HS-5 (cell line): Measurements from ENCODE around the gene ZMPSTE24.

Experiments
- DNase-seq: peaks from one replicate; pipeline ENCODE4 v3.0.0-alpha.2; 2012; ENCODE audit warnings: low read depth

ZMPSTE24 gene

DNA sequence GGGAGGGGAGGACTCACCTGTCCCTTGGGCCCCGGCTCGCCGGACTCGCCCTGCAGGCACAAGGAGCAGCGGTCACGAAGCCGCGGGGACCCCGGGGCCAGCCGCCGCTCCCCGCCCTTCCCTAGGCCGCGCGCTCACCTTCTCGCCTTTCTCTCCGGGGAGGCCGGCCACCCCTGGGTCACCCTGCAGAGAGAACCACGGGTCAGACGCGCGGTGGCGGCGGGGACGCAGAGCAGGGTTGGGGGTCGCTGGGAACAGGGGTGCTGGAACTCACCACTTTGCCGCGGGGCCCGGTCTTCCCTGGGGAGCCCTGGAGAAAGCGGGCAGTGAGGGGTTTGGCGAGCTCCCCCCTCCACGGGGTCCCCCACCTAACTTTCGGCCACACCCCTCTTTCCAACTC is 45.8 kb downstream of the ZMPSTE24 start:
- DNase-seq = no peak

DNA sequence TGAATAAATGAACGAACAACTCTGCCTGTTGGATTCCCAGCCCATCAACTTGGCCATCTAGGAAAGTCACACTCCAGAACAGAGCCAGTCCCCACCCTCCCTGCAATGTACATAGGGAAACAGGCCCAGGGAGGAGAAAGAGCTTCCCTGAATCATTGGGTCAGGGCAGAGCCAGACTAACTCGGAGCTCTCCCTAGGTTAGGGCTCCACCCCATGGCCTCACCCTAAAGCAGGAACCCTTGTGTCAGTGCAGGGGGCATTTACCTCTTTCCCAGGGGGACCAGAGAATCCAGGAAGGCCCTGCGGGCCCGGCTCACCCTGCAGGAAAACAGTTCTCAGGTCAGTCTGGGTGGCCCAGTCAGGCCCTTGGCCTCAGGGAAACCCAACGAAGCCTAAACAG is 47.4 kb downstream of the ZMPSTE24 start:
- no peak for DNase-seq

DNA sequence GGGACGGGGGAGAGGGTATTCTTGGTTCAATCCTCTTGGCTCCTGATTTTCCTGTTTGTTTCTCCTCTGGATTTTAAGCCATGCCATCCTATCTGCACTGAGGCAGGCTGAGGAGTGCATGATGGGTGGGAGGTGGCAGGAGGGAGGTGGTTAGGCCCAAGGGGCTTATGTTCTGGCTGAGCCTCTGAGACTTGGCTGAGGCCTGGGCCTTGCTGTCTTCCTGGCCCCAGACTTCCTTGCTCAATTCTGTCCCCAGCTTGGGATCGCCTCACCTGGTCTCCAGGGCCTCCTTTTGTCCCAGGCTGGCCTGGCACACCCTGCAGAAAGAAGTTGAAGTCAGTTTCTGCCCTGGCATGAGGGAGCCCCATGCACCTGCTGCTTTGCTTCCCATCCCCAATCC is 47.8 kb downstream of the ZMPSTE24 start:
- no peak for DNase-seq

DNA sequence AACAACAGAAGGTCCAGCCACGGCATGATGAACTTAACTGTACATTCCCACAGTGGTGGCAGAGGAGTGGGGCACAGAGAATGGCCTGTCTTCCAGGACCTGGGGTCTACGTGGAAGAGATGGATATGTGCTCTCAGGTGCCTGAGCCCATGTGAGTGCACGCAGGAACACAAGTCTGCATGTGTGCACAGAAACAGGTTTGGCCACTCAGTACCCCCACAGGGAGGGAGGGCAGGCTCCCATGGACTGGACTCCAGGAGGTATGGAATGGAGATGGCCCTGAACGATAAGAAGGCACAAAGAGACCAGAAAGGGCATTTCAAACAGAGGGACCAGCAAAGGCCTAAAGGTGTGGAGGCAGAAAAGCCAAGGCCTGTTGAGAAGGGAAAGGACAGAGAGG is 48.3 kb downstream of the ZMPSTE24 start:
- DNase-seq = no peak

DNA sequence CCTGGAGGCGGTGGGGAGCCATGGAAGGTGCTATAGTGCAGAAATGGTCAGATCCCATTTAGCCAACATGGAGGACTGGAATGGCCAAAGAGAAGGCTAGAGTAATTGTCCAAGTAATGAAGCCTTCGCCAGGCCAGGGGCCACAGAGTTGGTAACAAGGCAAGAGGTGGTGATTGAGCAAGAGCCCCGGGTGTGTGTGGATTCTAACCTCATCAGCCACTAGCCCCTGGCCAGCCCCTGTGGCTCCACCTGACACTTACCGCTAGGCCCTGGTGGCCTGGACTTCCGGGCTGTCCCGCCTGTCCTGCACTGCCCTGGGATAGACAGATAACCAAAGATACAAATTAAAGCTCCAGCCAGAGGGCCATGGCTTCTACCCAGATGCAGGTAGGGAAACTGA is 49.1 kb downstream of the ZMPSTE24 start:
- no peak for DNase-seq

DNA sequence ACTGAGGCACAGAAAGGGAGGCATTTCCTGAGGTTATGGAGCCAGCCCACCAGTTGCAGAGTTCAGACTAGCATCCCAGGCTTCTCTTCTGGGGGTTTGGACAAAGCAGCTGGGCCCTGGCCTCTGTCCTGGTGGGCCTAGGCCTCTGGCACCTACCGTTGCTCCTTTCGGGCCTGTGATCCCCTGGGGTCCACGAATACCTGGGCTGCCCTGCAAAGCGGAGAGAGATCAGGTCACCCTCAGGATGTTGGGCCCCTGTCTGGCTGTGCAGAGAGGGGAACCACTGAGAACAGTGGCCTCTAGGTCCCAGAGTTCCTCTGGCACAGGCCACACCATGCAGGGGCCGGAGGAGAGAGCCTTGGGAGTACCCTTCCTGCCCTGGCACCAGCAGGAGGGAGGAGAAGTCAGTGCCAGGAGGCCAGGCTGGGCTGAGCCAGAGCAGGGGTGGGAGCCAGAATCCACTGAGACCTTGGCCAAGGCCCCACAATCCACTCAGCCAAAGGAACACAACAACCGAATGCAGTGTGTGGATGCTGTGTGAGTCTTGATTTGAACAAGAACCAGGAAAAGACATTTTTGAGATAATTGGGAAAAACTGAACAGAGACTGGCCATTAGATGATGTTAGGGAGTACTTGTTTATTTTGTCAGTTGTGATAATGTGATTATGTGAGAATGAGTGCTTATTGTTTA is 50.1 kb downstream of the ZMPSTE24 start:
- no peak for DNase-seq

DNA sequence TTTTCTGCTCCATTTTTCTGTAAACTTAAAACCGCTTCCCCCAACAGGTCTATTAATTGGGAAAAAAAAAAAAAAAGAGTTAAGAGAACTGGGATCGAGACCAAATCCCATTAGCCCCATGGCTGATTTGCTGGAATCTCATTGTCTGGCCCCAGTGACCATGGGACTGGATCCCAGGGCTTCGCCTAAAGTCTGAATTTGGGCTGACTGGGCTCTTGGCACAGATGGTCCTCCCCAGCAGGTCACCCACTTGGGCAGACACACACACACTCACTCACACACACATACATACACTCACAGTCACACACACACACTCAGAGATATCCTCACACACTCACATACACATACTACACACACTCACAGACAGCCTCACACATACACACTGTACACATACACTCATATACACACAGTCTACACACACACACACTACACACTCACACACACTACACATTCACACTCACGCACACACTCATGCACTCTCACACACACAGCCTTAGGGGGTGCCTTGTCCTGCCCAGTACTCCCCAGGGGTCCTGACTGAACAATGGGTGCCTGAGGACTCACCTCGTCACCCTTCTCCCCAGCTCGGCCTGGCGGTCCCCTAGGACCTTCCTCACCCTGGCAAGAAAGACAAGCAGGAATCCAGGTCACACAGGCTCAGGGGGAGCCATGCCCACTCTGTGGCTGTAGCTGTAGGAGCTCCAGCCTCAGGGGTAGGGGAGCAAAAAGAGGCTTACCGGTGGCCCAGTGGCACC is 51.5 kb downstream of the ZMPSTE24 start:
- DNase-seq = no peak

DNA sequence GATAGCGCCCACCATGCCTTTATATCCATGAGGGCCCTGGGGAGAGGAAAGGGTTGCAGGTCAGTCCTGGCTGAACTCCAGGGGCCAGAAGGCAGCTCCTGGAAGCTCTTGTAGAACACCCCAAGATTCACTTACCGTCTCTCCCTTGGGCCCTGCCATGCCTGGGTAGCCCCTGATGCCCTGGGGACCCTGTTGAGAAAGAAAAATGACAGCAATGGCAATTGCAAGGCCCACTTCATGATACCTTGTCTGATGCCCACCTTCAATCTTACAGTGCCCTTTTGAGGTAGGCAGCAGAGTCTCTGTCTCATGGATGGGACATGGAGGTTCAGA is 52.1 kb downstream of the ZMPSTE24 start:
- no peak for DNase-seq

DNA sequence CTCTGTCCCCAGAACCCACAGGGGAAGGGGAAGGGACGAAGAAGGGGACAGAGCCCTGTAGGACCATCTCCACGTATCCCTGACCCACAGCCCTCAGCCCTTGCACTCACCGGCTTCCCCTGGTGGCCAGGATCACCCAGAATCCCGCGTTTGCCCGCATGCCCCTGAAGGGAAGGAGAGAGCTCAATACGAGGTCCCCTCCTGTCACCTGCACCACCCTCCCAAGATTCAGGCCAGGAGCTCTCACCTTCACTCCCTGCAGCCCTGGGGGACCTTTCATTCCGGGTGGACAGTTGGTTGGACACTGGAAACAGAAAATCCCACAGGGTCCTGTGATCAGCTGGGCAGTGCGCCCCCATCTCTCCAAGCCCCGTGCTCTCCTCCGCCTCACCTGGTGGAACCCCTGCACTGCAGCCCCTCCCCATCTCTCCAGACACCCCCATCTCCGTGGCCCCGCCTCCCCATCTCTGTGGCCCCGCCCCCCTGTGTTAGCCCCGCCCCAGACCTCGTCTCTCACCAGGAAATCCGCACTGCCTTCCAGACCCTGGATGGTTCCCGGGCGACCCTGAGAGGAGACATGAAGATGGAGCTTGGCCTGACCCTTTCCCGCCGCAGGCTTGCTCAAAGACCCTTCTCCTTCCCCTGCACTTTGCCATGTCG is 53.1 kb downstream of the ZMPSTE24 start:
- DNase-seq = no peak

DNA sequence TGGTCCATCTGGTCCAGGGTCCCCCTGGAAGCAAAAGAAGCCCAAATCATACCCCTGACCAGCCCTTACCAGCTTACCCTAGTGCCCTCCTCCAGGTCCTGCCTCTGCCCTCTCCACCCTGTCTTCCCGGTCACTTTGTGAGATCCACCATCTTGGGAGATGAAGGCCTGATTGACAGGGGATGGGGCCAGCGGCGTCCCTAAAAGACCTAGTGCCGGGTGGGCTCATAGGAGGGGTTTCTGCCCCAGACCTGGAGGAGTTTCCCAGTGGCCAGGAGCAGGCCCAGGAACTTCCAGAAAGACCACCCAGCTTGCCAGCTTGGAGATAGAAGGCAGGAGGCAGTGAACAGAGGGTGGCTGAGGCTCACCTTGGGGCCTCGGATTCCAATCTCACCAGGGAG is 53.7 kb downstream of the ZMPSTE24 start:
- DNase-seq = no peak

DNA sequence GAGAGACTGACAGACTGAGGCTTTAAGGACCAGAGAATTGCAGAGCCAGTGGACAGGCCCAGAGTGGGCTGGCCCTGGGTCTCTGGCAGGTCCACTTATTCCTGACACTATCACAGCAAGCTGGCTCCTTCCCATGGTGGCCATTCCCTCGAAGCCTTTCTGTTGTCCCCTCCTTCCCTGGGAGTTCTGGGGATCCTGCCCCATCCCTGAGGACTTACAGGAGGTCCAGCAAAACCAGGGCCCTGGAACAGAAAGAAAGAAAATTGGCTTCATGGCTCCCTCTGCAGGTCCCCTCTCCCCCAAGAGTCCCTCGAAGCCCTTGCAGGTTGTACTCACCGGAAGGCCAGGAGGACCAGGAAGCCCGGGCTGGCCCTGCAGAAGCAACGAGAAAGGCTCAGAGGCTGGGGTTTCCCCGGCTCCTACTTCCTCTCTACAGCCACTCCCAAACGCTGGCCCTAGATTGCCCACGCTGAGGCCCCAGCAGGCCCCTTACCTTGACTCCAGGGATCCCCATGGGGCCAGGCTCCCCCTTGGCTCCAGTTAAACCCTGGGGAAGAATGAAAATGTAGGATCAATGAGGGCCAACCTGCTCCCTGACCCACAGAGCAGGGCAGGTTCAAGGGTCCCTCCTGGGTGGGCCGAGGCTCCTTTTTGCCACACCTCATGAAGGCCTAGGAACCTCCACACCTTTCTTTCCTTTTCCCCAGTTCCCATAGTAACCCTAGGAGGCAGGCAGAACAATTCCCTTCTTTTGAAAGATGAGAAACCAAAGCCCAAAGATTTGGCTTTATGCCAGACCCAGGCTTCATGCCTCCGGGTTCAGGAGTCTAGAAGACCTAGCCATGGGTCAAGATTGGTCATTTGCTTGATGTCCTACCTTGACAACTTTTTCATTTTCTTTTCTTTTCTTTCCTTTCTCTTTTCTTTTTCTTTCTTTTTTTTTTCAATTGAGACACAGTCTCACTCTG is 54.5 kb downstream of the ZMPSTE24 start:
- DNase-seq = no peak

DNA sequence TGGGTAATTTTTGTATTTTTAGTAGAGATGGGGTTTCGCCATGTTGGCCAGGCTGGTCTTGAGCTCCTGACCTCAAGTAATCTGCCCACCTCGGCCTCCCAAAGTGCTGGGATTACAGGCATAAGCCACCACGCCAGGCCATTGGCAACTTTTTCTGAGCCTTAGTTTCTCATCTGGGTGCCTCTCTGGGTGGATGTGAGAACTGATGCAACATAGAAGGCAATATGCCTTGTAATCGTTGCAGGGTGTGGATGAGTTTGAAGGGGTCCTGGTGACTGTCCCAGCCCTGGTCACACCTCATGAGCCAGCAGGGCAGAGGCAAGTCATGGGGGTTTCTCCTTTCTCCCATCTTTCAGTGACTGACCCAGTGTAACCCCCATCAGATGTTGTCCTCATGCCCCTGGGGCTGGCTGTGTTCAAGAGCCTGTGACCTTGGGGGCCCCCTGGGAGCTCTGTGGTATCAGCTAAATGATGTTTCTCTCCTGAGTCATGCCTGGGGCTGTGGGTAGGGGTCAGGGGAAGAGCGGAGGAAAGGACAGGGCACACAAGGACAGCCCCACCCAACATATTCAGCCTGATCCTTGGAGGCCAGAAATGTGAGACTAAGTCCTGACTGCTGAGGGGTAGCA is 55.4 kb downstream of the ZMPSTE24 start:
- DNase-seq = no peak

DNA sequence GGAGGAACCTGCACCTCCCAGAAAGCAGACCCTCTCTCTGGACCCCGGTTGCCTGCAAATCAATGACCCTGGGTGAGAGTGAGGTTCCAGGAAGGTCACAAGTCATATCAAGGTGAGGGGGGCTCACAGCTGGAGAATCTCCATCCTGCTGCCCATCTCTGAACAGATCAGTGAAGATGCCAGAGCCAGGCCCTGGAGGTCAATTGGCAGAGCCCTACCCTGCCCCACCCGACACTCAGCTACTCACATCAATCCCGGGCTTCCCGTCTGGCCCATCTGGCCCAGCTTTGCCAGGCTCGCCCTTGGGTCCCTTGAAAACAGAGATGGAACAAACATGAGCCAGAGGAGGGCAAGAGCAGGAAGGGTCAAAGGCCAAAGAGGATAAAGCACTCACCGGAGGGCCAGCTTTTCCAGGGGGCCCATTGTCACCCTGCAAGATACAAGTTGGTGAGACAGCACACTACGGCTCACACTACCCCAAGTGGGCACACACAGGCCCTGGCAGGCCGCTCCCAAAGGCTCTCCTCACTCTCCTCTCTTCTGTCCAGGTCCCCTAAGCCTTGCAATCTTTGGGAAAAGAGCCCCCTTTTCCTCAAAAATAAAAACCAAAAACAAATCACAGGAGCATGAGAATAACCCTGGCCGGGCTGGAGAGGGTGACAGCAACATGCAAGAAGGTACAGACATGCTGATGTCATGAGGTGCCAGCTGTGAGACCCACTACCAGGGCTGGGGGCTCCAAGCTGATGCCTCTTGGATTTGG is 56.1 kb downstream of the ZMPSTE24 start:
- no peak for DNase-seq

DNA sequence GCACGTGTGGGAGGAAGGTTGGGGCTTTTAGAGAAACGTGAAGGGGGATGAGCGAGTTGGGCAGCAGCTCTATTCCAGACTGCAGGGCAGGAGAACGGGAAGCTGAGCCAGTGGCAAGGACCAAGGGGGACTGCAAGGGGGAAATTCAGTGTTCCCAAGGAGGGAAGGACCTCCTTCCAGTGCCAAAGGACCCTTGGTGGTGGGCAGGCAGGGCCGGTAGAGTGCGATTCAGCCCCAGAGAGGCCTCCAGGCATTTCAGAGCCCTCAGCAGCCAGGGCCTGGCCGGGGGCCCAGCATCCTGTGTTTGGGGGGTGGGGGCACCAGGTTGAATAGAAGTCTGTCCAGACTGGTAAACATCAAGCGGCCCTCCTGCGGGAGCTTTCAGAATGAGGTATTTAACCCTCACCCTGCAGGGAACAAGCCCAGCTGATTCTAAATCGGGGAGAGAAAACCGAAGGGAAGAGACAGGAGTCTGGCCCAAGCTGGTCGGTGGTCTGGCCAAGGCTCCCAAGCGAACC is 56.7 kb downstream of the ZMPSTE24 start:
- DNase-seq = no peak

DNA sequence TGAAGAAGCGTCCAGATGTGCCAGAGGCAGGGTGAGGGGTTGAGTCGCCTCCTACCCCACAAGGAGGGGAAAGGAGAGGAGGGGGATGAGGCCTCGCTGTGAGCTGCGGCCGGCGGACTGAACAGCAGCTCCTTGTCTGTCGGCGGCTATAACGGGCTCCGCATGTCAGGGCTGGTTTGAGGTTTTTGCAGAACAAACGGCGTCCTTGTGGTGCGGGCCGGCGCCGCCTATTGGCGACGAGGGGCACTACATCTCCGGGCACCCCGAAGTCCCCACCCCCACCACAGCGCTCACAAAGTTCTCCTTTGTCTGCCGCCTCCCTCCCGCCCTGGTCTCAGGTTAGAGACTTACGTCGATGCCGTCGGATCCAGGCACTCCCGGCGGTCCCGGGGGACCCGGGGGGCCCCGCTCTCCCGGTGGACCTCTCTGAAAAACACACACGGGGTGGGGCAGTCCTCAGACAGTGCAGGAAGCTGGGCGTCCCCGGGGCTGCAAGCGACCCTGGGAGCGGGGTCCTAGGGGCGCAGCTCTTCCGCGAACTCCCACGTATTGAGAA is 57.3 kb downstream of the ZMPSTE24 start:
- DNase-seq = no peak

DNA sequence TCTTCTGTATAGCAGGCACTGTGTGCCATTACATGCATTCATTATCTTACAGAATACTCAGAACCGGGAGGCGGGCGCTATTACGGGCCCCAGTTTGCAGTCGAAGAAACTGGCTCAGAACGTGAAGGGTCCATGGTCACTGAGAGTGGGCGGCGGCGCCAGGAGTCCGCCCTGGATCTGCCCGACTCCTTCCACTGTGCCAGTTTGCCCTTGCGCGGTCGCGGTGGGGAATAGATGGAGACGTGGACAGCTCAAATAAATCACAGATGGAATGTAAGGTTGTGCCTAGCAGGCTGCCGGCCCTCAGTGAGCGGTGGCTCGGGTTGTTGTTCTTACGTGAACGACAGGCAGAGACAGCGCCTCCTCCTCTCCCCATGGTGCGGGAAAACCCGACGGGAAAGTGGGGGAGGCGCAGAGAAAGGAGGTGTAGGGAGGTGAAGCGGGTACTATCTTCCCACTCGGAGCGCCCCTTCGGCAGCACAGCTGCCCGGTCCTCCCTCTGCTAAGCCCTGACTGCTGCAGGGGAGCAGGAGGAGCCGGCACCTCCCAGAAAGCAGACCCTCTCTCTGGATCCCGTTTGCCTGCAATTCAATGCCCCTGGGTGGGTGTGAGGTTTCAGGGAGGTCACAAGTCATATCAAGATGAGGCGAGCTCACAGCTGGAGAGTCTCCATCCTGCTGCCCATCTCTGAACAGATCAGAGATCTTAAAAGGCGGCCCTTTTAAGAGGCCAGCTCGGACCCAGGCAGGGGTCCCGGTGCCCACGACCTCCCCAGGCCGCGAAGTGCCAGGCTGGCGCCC is 58.0 kb downstream of the ZMPSTE24 start:
- DNase-seq = no peak

DNA sequence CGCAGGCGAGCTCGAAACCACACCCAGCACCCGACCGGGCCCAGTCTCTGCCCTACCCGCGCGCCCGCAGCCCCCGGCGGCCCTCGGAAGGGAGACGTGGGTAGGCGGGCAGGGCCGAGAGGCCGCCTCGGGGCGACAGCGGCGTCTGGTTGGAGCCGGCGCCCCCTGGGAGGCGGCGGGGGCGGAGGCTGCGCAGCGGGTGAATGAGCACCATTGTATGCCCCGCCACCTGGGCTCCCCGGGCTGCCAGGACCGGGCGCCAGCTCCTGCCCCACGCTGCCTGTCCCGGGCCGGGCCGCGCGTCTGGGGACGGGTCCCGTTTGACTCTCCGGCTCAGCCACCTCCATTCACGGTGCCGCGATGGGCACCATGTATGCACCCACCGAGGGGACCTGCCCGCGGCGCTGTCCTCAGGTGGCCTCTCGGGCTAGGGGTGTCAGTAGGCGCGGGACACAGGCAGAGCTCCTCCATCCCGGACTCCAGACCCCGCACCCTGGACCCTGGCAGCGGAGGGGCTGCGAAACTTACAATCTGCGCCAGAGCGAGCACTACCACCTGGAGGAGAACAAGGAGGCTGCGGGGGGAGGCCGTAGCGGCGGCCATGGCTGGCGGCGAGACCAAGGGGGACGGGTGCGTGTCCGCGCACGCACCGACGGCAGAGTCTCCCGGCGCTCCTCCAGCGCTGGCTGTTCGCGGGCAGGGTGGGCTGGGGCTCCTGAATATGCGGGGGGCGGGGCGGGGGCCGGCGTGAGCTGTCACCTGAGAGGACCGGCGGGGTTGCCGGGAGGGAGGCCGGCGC is 58.8 kb downstream of the ZMPSTE24 start, which contains the start of gene COL9A2:
TSS of gene COL9A2 (minus strand) at position 692 of the 799 bp plus-strand sequence. CDS start at position 603, 89 bp downstream.
- no peak for DNase-seq

DNA sequence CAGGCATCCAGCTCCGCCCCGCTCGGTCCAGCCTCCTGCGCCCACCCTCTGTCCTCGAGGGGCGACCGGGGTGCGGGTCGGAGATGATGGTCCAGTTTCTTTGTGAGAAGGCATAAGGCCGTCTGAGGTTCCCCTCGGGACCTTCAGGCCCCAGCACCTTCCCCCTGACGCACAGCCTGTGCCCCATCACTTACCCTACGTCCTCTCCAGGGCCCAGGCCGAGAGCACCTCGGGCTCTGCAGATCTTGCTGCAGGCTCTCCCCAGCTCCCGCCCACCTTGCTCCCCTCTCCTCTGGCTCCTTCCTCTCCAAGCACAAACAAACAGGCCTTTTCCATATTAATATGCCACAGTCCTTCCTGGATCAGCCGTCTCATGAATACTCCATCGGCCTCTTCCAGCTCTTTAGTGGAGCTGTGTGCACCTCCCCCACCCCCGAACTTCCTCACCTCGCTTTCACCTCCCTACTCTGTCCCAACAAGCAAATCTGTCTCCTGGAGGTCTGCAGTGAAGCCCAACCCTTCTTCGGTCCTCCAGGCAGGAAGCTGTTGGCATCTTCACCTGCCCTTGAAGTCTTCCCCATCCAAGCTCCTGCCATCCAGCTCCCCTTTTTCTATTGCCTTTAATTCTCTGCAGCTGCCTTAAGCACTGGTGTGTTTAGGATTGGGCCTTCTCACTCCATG is 59.5 kb downstream of the ZMPSTE24 start:
- no peak for DNase-seq
